H9 (cell line): ENCODE data around the gene PRTG. TPM values are rescaled to one million over a fixed set of nuclear protein-coding genes. Genes with fewer than 3 reads are reported as not detected.

Experiments used
- DNase-seq: peaks from one replicate; pipeline ENCODE4 v3.0.0-alpha.2; 2017
- H2AFZ ChIP-seq: one replicate; pipeline ENCODE4 v1.6.1; 2013; ENCODE audit warnings: mild to moderate bottlenecking, low read length, control low read depth, moderate library complexity
- H2AK5ac ChIP-seq: 2 replicates; pipeline ENCODE4 v1.6.1; 2013; ENCODE audit warnings: low read length, control low read depth, mixed read lengths; ENCODE audit not compliant: insufficient read length
- H2BK120ac ChIP-seq: one replicate; pipeline ENCODE4 v1.6.1; 2013; ENCODE audit warnings: low read depth, mild to moderate bottlenecking, low read length, control low read depth, inconsistent platforms; ENCODE audit not compliant: poor library complexity, severe bottlenecking
- H2BK12ac ChIP-seq: 2 replicates; pipeline ENCODE4 v1.6.1; 2013; ENCODE audit warnings: low read length, control low read depth, mixed read lengths, low read depth; ENCODE audit not compliant: insufficient read length
- H2BK15ac ChIP-seq: 2 replicates; pipeline ENCODE4 v1.6.1; 2013; ENCODE audit warnings: low read depth, low read length, control low read depth
- H2BK20ac ChIP-seq: one replicate; pipeline ENCODE4 v1.6.1; 2013; ENCODE audit warnings: low read depth, mild to moderate bottlenecking, low read length, control low read depth, inconsistent platforms; ENCODE audit not compliant: poor library complexity, severe bottlenecking
- H2BK5ac ChIP-seq: 2 replicates; pipeline ENCODE4 v1.6.1; 2013; ENCODE audit warnings: low read length, control low read depth, mixed read lengths; ENCODE audit not compliant: insufficient read length
- H3K14ac ChIP-seq: 2 replicates; pipeline ENCODE4 v1.6.1; 2013; ENCODE audit warnings: low read length, control low read depth; ENCODE audit not compliant: insufficient read depth
- H3K18ac ChIP-seq: 2 replicates; pipeline ENCODE4 v1.6.1; 2013; ENCODE audit warnings: low read depth, mild to moderate bottlenecking, mixed read lengths, low read length, control low read depth; ENCODE audit not compliant: insufficient read length
- H3K23ac ChIP-seq: 2 replicates; pipeline ENCODE4 v1.6.1; 2013; ENCODE audit warnings: low read length, control low read depth, mixed read lengths, low read depth; ENCODE audit not compliant: insufficient read length
- H3K23me2 ChIP-seq: 2 replicates; pipeline ENCODE4 v1.6.1; 2013; ENCODE audit warnings: low read depth, mild to moderate bottlenecking, mixed read lengths, low read length, control low read depth; ENCODE audit not compliant: insufficient read length, poor library complexity, severe bottlenecking
- H3K27ac ChIP-seq: 2 replicates; pipeline ENCODE4 v1.5.1; 2013; ENCODE audit warnings: low read length, control low read depth, mixed read lengths, low read depth; ENCODE audit not compliant: insufficient read length
- H3K27me3 ChIP-seq: 2 replicates; pipeline ENCODE4 v1.6.1; 2013; ENCODE audit warnings: low read length, control low read depth, inconsistent platforms; ENCODE audit not compliant: insufficient read depth
- H3K4ac ChIP-seq: 2 replicates; pipeline ENCODE4 v1.6.1; 2013; ENCODE audit warnings: low read depth, mild to moderate bottlenecking, control low read depth, inconsistent platforms, low read length, moderate library complexity
- H3K4me1 ChIP-seq: 2 replicates; pipeline ENCODE4 v1.6.1; 2013; ENCODE audit warnings: low read length, control low read depth, inconsistent platforms; ENCODE audit not compliant: insufficient read depth
- H3K4me2 ChIP-seq: 2 replicates; pipeline ENCODE4 v1.6.1; 2013; ENCODE audit warnings: low read length, control low read depth, mixed read lengths; ENCODE audit not compliant: insufficient read length, insufficient read depth
- H3K56ac ChIP-seq: 2 replicates; pipeline ENCODE4 v1.6.1; 2013; ENCODE audit warnings: low read depth, mild to moderate bottlenecking, mixed read lengths, low read length, control low read depth; ENCODE audit not compliant: insufficient read length
- H3K79me1 ChIP-seq: 2 replicates; pipeline ENCODE4 v1.6.1; 2013; ENCODE audit warnings: low read depth, mild to moderate bottlenecking, moderate library complexity, low read length, control low read depth, inconsistent platforms; ENCODE audit not compliant: insufficient read depth, poor library complexity, severe bottlenecking
- H3K79me2 ChIP-seq: 2 replicates; pipeline ENCODE4 v1.6.1; 2013; ENCODE audit warnings: low read length, control low read depth, inconsistent platforms; ENCODE audit not compliant: insufficient read depth
- H3K9ac ChIP-seq: 2 replicates; pipeline ENCODE4 v1.6.1; 2013; ENCODE audit warnings: low read length, control low read depth, mixed read lengths; ENCODE audit not compliant: insufficient read length; ENCODE audit errors: extremely low read depth
- H3K9me3 ChIP-seq: one replicate; pipeline ENCODE4 v1.6.1; 2013; ENCODE audit warnings: low read depth, low read length, inconsistent platforms; ENCODE audit not compliant: control insufficient read depth
- H3T11ph ChIP-seq: one replicate; pipeline ENCODE4 v1.6.1; 2013; ENCODE audit warnings: mild to moderate bottlenecking, low read length, control low read depth, inconsistent platforms
- H4K20me1 ChIP-seq: one replicate; pipeline ENCODE4 v1.6.1; 2013; ENCODE audit not compliant: control insufficient read depth, insufficient read length, insufficient read depth
- H4K5ac ChIP-seq: 2 replicates; pipeline ENCODE4 v1.6.1; 2013; ENCODE audit warnings: low read depth, mild to moderate bottlenecking, mixed read lengths, low read length, control low read depth; ENCODE audit not compliant: insufficient read length
- H4K8ac ChIP-seq: replicated peaks from 2 replicates; pipeline ENCODE4 v1.6.1; 2013; ENCODE audit warnings: low read length, control low read depth, mixed read lengths, low read depth; ENCODE audit not compliant: insufficient read length
- H4K91ac ChIP-seq: 2 replicates; pipeline ENCODE4 v1.6.1; 2013; ENCODE audit warnings: low read depth, mild to moderate bottlenecking, moderate library complexity, mixed read lengths, low read length, control low read depth; ENCODE audit not compliant: insufficient read length
- H3K27ac Mint-ChIP-seq, 3 experiments: 2 replicates in 2 of 3; 3 replicates in 1 of 3; pipeline ENCODE4 v1.8.0; 2020 to 2021; ENCODE audit warnings: mixed read lengths in 3 of 3, mild to moderate bottlenecking in 1 of 3, moderate library complexity in 1 of 3
- H3K27me3 Mint-ChIP-seq: 2 replicates; pipeline ENCODE4 v1.8.0; 2021; ENCODE audit warnings: low read depth, mild to moderate bottlenecking, moderate library complexity, mixed read lengths
- H3K36me3 Mint-ChIP-seq, 3 experiments: 2 replicates in 2 of 3; 3 replicates in 1 of 3; pipeline ENCODE4 v1.8.0; 2020 to 2021; ENCODE audit warnings: low read depth in 3 of 3, mixed read lengths in 3 of 3; ENCODE audit not compliant: insufficient read depth in 1 of 3
- H3K4me1 Mint-ChIP-seq, 2 experiments: 2 replicates each; pipeline ENCODE4 v1.8.0; 2020; ENCODE audit warnings: mixed read lengths in 2 of 2
- H3K4me3 Mint-ChIP-seq, 2 experiments: 2 replicates in 1 of 2; 3 replicates in 1 of 2; pipeline ENCODE4 v1.8.0; 2020 to 2021; ENCODE audit warnings: mild to moderate bottlenecking in 2 of 2, mixed read lengths in 2 of 2, moderate library complexity in 1 of 2
- H3K9me3 Mint-ChIP-seq, 2 experiments: 2 replicates in 1 of 2; 3 replicates in 1 of 2; pipeline ENCODE4 v1.8.0; 2020; ENCODE audit warnings: mild to moderate bottlenecking in 2 of 2, mixed read lengths in 2 of 2, moderate library complexity in 1 of 2
- CTCF ChIP-seq: fragments of 200-600 bp; sonication (generic); conservative IDR thresholded peaks from 3 replicates; pipeline ENCODE4 v1.8.0; 2021; ENCODE audit warnings: antibody characterized with exemption, mild to moderate bottlenecking
- WGBS: extraction: QIAGEN DNeasy Blood & Tissue Kit; methylation state at CpG from one replicate; pipeline ENCODE4 v1.1.7; 2013; ENCODE audit warnings: missing lambda C conversion rate, low lambda C conversion rate, mixed read lengths; ENCODE audit not compliant: insufficient read length; ENCODE audit errors: extremely low coverage; 5-methylcytosine and 5-hydroxymethylcytosine counted together
- total RNA-seq: library from RNA; stranded (reverse); gene quantifications from 2 replicates; pipeline ENCODE4 v1.2.1, GENCODE V29; 2021

Gene PRTG
- total RNA-seq, 1 experiment from 2014 or later, result 5.7 TPM

GRCh38 chr15:55708720-55709119 lies 34.2 kb downstream of the PRTG start:
- H3K4me2 ChIP-seq, result no peak overlapping the region
- no peaks in the 10 kb centered on the region for H3K27me3 ChIP-seq
- no peak overlapping the region for H2BK20ac ChIP-seq
- no peaks in the 10 kb centered on the region for H3K23me2 ChIP-seq
- peaks cover 44% of the 10 kb centered on the region for H3K27me3 Mint-ChIP-seq
- no peak overlapping the region for H2AK5ac ChIP-seq
- H4K20me1 ChIP-seq, result no peaks in the 10 kb centered on the region
- no peak for TF ChIP-seq CTCF
- no peak overlapping the region for H2BK15ac ChIP-seq
- no peaks in the 10 kb centered on the region for H3K79me1 ChIP-seq
- H3K9me3 ChIP-seq, result no peaks in the 10 kb centered on the region
- H3K27ac ChIP-seq, result no peak overlapping the region
- H3K27ac Mint-ChIP-seq, result no peak overlapping the region
- no peak overlapping the region for H3K14ac ChIP-seq
- no peak overlapping the region for H4K5ac ChIP-seq
- no peak overlapping the region for H3T11ph ChIP-seq
- WGBS, result no CpG with 5 or more reads among the region's 8 CpGs
- H4K8ac ChIP-seq, result no peak overlapping the region
- H3K4me1 ChIP-seq, result peaks cover 4% of the 10 kb centered on the region; the same call in 1 of the 2 replicates
- H3K56ac ChIP-seq, result no peak overlapping the region
- H3K4me1 Mint-ChIP-seq, result peaks cover 2 to 3% of the 10 kb centered on the region in 2 experiments; a peak in 2 of 4 replicates
- H2BK120ac ChIP-seq, result no peak overlapping the region
- no peak overlapping the region for H3K9ac ChIP-seq
- no peak overlapping the region for H4K91ac ChIP-seq
- H3K36me3 Mint-ChIP-seq, result peaks cover 0 to 4% (median 2%) of the 10 kb centered on the region in 3 experiments; a peak in 3 of 7 replicates
- no peak overlapping the region for H3K4me3 Mint-ChIP-seq
- peaks cover 3% of the 10 kb centered on the region in 2 experiments; a peak in 3 of 5 replicates for H3K9me3 Mint-ChIP-seq
- no peak overlapping the region for H2BK12ac ChIP-seq
- H3K23ac ChIP-seq, result no peak overlapping the region
- no peak overlapping the region for H3K4ac ChIP-seq
- no peaks in the 10 kb centered on the region for H3K79me2 ChIP-seq
- H2AFZ ChIP-seq, result no peak overlapping the region
- no peak overlapping the region for H2BK5ac ChIP-seq
- DNase-seq, result no peak
- no peak overlapping the region for H3K18ac ChIP-seq
